GM19023 (cell line): ENCODE measurements around the gene RAG2.
"Not testable (repeated sequence)": the region's sequence is repeated elsewhere in the genome, so short reads cannot be mapped to it uniquely, and the experiment has no call there.

Experiments
- ATAC-seq: cut with Tn5 transposase; IDR thresholded peaks from one replicate; pipeline ENCODE4 v1.9.1; 2021; ENCODE audit warnings: mild to moderate bottlenecking, moderate library complexity; ENCODE audit not compliant: unreplicated experiment

Gene RAG2

DNA sequence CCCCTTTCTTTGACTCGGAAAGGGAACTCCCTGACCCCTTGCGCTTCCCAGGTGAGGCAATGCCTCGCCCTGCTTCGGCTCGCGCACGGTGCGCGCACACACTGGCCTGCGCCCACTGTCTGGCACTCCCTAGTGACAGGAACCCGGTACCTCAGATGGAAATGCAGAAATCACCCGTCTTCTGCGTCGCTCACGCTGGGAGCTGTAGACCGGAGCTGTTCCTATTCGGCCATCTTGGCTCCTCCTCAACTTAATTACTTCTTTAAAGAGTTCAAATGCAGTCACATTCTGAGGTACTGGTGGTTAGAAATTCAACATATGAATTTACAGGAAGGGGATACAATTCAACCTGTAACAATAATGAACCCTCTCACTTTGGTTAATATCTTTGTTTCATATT is 40.6 kb downstream of the RAG2 start:
- ATAC-seq: not testable (repeated sequence)

DNA sequence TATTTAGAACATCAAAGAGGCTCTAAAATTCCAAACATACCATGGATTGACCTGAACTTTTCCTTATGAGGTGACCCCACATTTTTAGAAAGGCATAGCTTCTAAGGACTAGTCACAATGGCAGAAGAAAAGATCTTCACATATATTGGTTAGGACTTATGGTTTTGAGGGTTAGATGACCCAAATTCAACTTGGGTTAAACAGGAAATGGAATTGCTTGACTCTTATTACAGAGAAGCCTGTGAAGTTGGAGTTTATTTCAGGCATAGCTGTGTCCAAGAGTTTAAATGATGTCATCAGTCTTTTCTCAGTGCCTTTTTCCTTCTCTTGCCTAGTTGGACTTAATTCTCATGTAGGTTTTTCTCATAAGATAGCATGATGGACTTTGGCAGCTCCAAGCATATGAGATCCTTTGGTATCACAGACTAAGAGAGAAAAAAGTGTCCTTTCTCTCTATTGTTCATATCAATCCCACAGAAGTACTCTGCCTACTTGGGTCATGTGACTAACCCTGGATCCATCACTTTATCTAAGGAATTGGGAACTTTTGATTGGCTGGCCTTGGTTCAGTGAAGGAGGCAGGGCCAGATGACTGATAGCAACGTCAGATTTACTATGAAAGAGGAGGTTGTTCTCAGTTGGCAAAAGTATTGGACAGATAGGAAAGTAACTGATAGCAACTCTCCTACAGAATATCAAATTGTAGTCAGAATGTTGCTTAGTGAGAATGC is 47.5 kb downstream of the RAG2 start:
- ATAC-seq: no peak
